Activated CD4-positive, CD25-positive, alpha-beta regulatory T cell (primary cell): Measurements from ENCODE around the gene PPEF1.
"Not testable (repeated sequence)": the region's sequence is repeated elsewhere in the genome, so short reads cannot be mapped to it uniquely, and the experiment has no call there.

Source experiments
- DNase-seq, 4 experiments: peaks; one replicate each; lab custom pipeline; 2025; lab: John Stamatoyannopoulos, UW

PPEF1 gene

GRCh38 chrX:18797141-18797540 is 89.7 kb downstream of the PPEF1 start:
- no peak for DNase-seq

DNA sequence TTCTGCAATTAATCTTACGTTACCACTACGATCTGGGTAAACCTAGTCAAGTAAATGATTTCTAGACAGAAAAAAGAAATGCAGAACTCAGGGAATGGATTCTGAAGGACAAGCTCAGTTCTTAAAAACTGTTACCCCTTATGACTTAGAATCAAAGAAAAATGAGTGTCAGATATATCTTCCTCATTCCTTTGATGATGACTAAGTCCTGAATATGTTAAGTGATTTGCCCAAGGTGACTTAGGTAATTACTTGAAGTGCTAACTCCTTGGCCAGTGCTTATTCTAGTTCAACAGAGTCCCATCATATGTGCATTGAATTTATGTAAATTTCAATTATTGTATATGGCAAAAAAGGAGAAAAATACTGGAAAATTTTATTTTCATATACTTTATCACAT is 92.5 kb downstream of the PPEF1 start:
- no peak for DNase-seq

GRCh38 chrX:18809641-18810040 is 102.2 kb downstream of the PPEF1 start:
- no peak for DNase-seq

DNA sequence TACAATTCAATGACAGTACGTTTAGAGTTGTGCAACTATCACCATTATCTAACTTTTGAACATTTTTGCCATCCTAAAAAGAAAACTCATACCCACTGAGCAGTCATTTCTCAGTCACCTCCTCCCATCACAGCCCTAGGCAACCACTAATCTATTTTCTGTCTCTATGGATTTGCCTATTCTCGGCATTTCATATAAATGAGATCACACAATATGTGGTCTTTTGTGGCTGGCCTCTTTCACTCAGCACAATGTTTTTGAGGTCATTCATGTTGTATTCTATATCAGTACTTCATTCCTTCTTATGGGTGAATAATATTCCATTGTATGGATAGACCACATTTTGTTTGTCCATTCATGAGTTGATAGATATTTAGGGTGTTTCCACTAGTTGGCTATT is 103.0 kb downstream of the PPEF1 start:
- DNase-seq, result no peak

GRCh38 chrX:18825375-18825774 is 117.9 kb downstream of the PPEF1 start:
- DNase-seq, result no peak

DNA sequence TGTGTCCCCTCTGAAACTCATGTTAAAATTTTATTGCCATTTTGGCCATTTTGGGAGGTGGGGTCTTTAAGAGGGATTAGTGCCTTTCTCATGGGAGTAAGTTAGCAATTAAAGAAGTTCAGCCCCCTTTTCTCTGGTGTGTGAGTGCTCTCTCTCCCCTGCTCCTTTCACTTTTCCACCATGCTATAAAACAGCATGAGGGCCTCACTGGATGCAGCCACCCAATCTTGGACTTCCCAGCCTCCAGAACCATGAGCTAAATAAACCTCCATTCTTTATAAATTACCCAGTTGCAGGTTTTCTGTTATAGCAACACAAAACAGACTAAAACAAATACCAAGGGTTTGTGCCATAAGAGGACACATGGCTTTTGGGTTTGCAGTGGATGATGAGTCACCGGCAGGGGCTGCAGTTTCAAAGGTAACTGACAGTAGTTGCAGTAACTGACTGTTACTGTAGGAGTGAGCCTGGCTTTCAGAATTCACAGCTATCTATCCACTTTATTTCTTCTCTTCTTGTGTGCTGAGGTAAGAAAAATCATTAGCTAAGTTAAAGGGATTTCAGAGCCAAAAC is 121.5 kb downstream of the PPEF1 start:
- DNase-seq, result no peak

DNA sequence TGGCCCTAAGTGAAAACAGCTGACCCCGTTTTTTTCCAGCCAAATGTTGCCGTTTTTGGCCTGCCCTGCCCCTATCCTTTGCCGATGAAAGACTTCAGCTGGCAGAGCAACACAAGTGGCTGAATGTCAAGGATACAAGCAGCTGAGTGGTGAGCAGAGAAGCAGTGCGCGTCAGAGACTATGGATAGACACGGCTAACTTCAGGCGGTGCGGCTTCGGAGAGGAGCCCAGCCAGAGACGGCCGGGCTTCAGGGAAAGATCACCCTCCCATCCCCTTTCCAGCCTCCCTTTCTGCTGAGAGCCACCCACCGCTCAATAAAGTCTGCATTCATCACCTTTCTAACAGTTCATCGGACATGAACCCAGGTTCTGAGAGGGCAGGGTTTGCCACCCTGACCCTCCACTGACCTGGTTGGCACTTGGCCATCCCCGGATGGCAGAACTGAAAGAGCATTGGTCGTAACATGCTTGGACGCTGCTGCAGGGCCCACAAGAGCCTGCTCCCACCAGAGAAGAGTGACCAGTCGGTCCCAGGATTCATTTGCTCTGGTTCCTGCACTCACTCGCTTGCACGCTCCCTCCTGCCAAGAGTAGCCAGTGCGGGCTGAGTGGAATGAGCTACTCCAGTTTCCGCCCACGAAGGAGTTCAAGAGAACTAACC is 125.8 kb downstream of the PPEF1 start:
- DNase-seq, result no peak

- not testable (repeated sequence) for DNase-seq
These were observed 140.5 kb downstream of the PPEF1 start for GRCh38 chrX:18847901-18848300.

DNA sequence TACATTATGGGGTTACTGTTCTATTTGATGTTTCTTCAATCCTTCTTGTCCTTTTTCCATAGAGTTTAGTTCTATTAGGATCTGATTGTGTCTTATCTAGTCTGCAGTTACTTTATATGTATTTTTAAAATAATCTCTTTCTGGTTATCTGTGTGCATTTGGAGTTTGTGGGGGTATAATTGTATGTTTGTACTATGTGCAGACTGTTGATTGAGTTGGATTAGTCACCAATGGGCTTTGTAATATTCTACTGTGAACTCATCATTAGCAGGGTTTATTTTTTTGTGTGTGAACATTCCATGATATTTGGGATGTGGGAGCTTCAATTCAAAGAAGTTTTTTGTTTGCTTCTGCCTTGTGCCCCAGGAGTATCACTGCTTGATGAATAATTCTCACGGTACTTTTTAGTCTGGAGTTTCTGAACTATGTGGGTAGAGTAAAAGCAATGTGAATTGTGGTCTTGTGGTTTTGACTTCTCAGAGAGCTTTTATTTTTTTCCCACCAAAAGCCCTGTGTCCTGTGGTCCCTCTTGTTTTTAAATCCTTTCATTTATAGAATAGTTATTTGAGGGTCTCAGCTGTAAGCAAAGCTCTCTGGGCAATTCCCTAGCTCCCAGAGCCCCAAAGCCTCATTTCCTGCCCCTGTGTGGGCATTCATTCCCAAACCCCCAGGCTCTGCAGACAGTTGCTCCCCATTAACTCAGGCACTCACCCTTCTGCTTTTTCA is 148.6 kb downstream of the PPEF1 start:
- no peak for DNase-seq

DNA sequence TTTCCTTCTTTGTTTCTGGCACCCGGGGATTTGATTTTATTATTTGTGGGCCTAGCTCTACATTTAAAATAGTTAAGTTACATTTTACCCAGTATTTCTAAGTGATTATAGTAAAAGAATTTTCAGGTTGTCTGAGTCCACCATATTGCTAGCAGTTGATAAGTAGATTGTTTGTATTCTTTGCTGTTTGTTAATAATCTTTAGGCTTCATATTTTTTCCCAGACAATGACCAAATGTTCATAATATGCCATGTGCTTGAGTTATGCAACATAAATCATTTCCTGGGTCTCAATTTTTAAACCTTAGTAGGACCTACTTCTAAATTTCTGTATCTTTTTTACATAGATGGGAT is 149.2 kb downstream of the PPEF1 start:
- no peak for DNase-seq

GRCh38 chrX:18861511-18861910 is 154.1 kb downstream of the PPEF1 start:
- no peak for DNase-seq

- DNase-seq, result no peak
These were observed 157.0 kb downstream of the PPEF1 start for GRCh38 chrX:18864390-18864920.

DNA sequence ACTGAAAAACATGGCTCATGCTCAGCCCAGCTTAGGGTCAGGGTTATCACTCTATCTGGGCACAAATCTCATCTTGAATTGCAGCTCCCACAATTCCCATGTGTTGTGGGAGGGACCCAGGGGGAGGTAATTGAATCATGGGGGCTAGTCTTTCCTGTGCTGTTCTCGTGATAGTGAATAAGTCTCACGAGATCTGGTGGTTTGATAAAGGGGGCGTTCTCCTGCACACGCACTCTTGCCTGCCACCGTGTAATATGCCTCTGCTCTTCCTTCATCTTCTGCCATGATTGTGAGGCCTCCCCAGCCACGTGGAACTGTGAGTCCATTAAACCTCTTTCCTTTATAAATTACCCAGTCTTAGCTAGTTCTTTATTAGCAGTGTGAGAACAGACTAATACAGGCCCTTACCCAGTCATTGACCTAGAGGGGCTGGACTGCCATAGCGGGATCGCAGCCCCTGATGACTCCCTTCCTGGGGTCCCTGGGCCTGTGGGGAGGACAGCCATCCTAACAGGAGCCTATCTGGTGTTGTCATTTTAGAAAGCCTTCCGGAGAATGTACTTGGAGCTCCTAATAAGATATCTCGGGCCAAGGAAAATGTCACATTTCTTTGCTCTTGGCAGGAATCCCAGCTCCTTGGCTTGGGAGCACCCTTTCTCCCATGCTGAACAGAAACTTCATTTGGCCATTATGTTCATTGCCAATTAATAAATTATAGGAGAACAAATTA is 163.9 kb downstream of the PPEF1 start:
- DNase-seq, result no peak

- DNase-seq, result no peak
These were observed 164.5 kb downstream of the PPEF1 start for GRCh38 chrX:18871970-18872369.

GRCh38 chrX:18872621-18873020 is 165.2 kb downstream of the PPEF1 start:
- no peak for DNase-seq

GRCh38 chrX:18873189-18873791 is 165.8 kb downstream of the PPEF1 start:
- no peak for DNase-seq

DNA sequence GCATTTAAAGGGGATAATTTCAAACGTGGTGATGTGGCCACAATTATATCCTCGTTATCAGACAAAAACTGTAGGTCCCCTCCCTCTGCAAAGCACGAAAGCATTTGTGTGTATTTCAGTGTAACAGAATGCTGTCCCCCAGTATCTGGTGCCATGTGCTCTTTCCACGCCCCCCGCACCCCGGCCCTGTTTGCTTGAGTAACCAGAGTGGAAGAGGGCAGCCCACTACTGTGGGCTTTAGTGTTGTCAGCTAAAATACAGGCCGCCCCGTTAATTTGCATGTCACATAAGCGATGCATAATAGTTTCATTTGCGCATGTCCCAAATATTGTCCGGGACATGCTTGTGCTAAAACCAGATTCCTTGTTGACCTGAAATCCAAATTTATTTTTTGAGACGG is 166.4 kb downstream of the PPEF1 start:
- no peak for DNase-seq

DNA sequence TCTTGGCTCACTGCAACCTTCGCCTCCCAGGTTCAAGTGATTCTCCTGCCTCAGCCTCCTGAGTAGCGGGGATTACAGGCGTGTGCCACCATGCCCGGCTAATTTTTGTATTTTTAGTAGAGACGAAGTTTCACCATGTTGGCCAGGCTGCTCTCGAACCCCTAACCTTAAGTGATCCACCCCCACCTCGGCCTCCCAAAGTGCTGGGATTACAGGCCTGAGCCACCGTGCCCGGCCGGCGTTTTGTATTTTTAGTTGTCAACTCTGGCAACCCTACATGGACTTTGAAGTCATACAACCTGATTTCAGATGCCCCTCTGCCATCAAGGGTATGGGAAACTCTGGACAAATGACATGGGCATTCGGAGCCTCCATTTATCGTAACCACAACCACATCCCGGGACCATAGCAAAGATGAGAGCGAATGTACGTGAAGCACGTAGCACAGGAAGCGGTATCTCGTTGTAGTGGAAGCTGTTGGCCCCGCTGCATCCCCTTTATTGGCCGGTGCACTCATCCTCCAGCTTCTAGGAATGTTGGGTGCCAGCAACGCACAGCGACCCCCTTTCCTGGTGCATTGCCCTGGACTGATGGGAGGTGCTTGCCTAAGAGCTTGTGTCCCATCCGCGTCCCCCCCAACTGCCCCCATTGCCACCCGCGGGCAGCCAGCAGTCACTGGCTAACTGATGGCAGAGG is 167.3 kb downstream of the PPEF1 start:
- DNase-seq, result no peak

DNA sequence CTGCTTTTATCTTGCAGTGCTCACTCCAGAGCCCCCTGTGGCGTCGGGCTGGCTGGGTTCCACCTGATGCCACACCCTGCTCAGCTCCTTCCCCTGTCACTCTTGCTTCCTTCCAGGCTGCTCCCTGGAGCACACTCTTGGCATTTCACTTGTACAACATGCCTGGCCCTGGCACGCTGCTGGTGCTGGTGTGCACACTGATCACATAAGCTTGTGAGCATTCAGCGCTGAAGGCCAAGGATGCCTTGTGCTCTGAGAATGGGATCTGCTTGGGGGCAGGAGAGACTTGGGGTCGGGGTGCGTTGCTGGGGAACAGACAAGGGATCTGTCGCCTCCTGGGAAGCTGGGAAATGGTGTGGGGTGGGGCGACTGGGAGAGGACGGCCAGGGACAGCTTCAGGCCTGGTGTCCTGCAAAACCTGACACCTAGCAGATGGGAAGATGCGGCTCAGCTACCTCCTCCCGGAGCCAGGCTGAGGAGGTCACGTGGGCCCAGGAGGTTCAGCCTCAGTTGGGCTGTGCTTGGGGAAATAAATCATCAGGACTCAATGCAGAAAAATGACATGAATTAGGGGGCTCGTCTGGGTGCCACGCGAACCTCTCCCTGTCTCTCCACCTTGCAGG is 167.9 kb downstream of the PPEF1 start:
- DNase-seq, result no peak

- DNase-seq, result no peak
These were observed 170.0 kb downstream of the PPEF1 start for GRCh38 chrX:18877469-18877868.
